CD1c-positive myeloid dendritic cell (primary cell): ENCODE results near the gene TMEM192.
"Not testable (repeated sequence)": the region's sequence is repeated elsewhere in the genome, so short reads cannot be mapped to it uniquely, and the experiment has no call there.

Experiments
- DNase-seq: peaks from one replicate; pipeline ENCODE4 v3.0.0-alpha.2; 2016; ENCODE audit errors: extremely low spot score

TMEM192 gene

GRCh38 chr4:165112368-165113121 is at the start of gene TMEM192:
TSS of gene TMEM192 (minus strand) at chr4:165112860. CDS start at chr4:165112773, 87 bp downstream.
- DNase-seq, result peak; percentile 95

GRCh38 chr4:165158762-165159161 is 46.1 kb upstream of the TMEM192 start:
- DNase-seq, result no peak

- no peak for DNase-seq
These were observed 44.2 kb upstream of the TMEM192 start for GRCh38 chr4:165156906-165157305.

- DNase-seq, result no peak
These were observed 41.8 kb upstream of the TMEM192 start for GRCh38 chr4:165154482-165154881.

GRCh38 chr4:165152527-165152926 is 39.9 kb upstream of the TMEM192 start:
- DNase-seq, result no peak

GRCh38 chr4:165151734-165152133 is 39.1 kb upstream of the TMEM192 start:
- no peak for DNase-seq

GRCh38 chr4:165150545-165150944 is 37.9 kb upstream of the TMEM192 start:
- DNase-seq, result no peak

GRCh38 chr4:165138843-165139242 is 26.2 kb upstream of the TMEM192 start:
- DNase-seq, result no peak

- no peak for DNase-seq
These were observed 24.5 kb upstream of the TMEM192 start for GRCh38 chr4:165137205-165137604.

- DNase-seq, result no peak
These were observed 23.9 kb upstream of the TMEM192 start for GRCh38 chr4:165136529-165136928.

GRCh38 chr4:165133150-165133549 is 20.5 kb upstream of the TMEM192 start:
- DNase-seq, result peak; percentile 69

- DNase-seq, result peak; percentile 87
These were observed 18.7 kb upstream of the TMEM192 start for GRCh38 chr4:165131247-165131832.

- DNase-seq, result no peak
These were observed 17.3 kb upstream of the TMEM192 start for GRCh38 chr4:165129924-165130323.

- not testable (repeated sequence) for DNase-seq
These were observed 13.3 kb upstream of the TMEM192 start for GRCh38 chr4:165125869-165126499.

- no peak for DNase-seq
These were observed 11.8 kb upstream of the TMEM192 start for GRCh38 chr4:165124488-165124887.

- no peak for DNase-seq
These were observed 5.7 kb upstream of the TMEM192 start for GRCh38 chr4:165118256-165118909.

- DNase-seq, result no peak
These were observed 2.6 kb upstream of the TMEM192 start for GRCh38 chr4:165115301-165115700.

- DNase-seq, result no peak
These were observed 723 bp downstream of the TMEM192 start for GRCh38 chr4:165111906-165112367.

- no peak for DNase-seq
These were observed 6.1 kb downstream of the TMEM192 start for GRCh38 chr4:165106518-165106917.

- DNase-seq, result no peak
These were observed 11.0 kb downstream of the TMEM192 start for GRCh38 chr4:165101641-165102040.

- no peak for DNase-seq
These were observed 15.9 kb downstream of the TMEM192 start for GRCh38 chr4:165096776-165097175.

GRCh38 chr4:165095291-165095690 is 17.4 kb downstream of the TMEM192 start:
- no peak for DNase-seq
